Limb (tissue), 2 donors: ENCODE results near the gene ADAM15.
A peak's percentile ranks its signal among the peaks of the same experiment; 100 is the strongest.

Experiments
- DNase-seq, 2 donors: peaks; one replicate each; pipeline ENCODE4 v3.0.0-alpha.2; 2016; ENCODE audit errors: extremely low spot score in 2 of 2

Gene ADAM15

DNA sequence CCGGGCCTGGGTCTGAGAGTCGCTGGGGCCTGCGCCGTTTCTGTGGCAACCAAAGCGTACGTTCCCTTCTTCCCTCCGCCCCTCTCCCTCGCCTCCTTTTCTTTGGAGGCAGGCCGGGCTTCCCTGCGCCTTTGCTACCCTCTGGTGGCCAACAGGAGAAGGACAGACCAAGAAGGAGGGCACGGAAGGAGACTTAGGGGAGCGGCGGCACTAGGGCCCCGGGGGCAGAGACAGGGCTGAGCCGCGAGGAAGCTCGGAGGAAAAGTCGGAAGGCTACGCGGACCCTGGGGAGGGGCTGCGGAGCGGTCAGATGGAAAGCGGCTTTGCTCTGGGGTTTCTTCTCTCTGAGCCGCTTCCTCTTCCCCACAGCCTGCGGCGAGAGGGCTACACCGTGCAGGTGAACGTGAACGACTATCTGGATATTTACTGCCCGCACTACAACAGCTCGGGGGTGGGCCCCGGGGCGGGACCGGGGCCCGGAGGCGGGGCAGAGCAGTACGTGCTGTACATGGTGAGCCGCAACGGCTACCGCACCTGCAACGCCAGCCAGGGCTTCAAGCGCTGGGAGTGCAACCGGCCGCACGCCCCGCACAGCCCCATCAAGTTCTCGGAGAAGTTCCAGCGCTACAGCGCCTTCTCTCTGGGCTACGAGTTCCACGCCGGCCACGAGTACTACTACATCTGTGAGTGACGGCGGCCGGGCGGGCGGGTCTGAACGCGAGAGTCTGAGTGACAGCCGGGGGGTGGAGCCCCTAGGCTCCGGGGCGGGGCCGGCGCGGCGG, 33.8 kb downstream of the ADAM15 start:
- peak; percentile 95 to 97 for DNase-seq

GRCh38 chr1:155085504-155086127, 34.5 kb downstream of the ADAM15 start:
- peak in 1 of 2 donors; percentile 65 for DNase-seq

DNA sequence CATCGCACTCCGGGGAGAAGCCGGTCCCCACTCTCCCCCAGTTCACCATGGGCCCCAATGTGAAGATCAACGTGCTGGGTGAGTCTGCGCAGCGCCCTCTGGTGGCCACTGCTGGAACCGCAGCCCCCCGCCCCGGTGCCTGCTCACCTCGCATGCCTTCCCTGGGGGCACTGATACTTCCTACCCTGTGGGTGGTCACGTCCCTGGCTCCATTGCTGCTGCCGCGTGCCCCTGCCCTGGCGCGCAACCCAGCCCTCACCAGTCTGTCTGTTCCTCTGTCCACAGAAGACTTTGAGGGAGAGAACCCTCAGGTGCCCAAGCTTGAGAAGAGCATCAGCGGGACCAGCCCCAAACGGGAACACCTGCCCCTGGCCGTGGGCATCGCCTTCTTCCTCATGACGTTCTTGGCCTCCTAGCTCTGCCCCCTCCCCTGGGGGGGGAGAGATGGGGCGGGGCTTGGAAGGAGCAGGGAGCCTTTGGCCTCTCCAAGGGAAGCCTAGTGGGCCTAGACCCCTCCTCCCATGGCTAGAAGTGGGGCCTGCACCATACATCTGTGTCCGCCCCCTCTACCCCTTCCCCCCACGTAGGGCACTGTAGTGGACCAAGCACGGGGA, 35.1 kb downstream of the ADAM15 start:
- peak in 1 of 2 donors; percentile 89 for DNase-seq

DNA sequence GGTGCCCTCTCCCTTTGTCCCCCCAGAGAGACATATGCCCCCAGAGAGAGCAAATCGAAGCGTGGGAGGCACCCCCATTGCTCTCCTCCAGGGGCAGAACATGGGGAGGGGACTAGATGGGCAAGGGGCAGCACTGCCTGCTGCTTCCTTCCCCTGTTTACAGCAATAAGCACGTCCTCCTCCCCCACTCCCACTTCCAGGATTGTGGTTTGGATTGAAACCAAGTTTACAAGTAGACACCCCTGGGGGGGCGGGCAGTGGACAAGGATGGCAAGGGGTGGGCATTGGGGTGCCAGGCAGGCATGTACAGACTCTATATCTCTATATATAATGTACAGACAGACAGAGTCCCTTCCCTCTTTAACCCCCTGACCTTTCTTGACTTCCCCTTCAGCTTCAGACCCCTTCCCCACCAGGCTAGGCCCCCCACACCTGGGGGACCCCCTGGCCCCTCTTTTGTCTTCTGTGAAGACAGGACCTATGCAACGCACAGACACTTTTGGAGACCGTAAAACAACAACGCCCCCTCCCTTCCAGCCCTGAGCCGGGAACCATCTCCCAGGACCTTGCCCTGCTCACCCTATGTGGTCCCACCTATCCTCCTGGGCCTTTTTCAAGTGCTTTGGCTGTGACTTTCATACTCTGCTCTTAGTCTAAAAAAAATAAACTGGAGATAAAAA, 35.9 kb downstream of the ADAM15 start:
- no peak for DNase-seq

DNA sequence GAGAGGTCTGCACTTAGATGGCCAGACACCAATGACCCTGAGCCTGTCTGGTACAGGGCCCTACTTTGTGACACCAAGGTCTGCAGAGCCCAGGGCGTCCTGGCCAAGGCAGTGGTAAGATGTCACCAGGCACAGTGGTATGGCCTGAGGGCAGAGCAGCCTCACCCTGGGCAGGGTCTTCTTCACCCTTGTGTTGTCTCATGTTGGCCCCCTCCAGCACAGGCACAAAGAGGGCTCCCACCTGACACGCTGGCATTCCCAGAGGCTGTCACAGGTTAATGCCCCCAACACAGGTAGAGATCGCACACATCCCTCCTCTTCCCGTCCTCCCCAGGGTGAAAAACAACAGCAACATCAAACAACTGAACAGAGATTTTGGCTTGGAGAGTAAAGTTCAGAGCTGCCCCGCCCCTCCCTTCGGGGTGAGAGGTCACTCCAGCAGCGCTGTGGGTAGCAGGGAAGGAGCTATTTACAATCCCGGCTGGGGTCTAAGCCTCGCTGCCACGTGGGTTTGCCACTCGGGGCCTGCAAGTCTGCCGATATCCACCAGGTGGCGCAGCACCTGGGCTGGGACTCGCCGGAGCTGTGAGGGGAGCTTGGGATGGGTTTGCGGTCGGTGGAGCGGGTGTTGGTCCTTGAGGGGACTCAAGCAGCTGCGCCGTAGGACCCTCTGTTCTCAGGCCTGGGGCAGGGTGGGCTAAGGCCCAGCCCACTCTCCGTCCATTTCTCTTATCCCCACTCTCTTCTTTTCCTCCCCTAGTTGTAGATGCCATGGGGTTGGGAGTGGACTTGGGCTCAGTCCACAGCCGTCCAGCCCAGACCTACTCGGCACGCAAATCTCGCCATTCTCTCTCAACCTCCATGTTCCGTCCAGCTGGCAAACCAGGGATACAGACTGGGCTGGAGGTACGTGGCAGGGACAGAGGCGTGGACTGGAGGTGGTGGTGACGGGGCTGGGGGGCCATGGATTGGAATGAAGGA, 40.2 kb downstream of the ADAM15 start:
- peak; percentile 66 to 91 for DNase-seq

DNA sequence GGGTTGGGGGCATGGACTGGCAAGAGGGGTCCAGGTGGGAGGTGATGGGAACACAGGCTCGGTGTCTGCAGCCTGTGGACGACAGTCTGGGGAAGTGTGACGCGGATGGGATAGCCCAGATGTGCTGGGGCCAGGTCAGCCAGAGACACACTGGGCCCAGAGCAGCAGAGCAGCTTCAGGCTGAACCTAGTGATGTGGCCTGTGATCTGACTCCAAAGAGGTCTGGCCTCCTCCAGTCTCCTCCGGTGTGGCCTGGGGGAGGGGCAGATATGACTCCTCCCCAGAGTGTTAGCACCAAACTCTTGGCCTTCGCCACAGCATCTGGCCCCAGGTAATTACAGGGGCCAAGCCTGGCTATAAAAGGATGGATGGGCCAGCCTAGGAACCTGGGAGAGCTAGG, 41.0 kb downstream of the ADAM15 start:
- no peak for DNase-seq

DNA sequence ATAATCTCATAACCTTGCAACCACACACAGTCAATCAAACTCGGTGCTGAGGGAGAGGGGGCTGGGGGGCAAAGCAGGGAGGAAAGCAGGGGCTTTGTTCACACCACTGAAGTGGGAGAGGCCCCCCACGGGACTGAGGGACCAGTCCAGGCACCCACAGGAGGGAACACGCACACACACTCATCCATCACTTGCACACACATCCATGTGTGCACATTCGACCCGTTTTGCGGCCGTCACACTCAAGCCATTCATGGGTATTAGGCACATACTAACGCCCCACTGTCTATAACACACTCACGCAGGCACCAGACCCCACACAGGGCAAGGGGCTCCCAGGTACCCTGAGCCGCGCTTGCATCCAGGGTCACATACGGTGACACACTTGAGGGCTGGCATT, 41.5 kb downstream of the ADAM15 start:
- DNase-seq, result no peak

DNA sequence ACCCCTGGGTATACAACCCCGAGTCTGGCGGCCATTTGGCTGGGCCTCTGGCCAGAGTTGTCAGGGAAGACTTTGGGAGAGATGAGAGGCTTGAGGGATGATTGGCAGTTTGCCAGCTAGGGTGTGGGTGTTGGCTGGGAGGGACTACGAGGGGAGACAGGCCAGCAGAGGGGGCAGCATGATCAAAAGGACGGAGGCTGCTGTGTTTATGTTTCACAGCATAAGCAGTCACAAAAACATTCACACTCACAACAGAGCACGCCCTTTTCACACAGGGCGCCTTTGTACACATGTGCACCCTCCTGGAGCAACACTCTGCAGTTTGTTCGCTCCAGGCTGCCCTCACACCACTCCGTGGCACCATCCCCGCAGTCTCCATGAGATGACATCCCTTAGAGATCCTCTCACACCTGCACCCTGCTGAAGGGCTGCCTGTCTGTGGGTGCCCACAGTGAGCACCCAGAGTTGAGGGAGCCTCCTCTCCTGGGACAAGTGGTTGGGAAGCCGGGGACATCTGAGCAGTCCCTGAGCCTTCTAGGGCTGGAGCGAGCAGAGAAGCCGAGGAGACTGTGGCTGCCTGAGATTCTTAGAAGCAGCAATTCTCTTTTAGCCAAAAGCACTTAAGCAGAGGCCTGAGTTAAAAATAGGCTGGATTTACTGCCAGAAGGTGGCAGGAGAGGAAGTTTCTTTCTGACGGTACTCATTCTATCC, 43.0 kb downstream of the ADAM15 start:
- peak; percentile 66 to 81 for DNase-seq

GRCh38 chr1:155094622-155094948, 43.5 kb downstream of the ADAM15 start:
- DNase-seq, result no peak

- no peak for DNase-seq
These were observed 48.2 kb downstream of the ADAM15 start for GRCh38 chr1:155099331-155099730.

DNA sequence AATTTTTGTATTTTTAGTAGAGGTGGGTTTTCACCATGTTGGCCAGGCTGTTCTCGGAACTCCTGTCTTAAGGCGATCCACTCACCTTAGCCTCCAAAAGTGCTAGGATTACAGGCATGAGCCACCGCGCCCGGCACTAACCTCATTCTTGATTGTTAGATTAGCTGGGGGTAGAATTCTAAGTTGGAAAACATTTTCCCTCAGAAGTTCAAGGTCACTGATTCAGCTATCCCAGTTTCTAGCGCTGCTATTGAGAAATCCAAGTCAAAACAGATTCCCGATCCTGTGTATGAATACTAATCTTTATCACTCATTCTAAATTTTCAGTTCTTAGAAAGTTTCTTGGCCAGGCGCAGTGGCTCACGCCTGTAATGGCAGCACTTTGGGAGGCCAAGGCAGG, 52.2 kb downstream of the ADAM15 start:
- no peak for DNase-seq

DNA sequence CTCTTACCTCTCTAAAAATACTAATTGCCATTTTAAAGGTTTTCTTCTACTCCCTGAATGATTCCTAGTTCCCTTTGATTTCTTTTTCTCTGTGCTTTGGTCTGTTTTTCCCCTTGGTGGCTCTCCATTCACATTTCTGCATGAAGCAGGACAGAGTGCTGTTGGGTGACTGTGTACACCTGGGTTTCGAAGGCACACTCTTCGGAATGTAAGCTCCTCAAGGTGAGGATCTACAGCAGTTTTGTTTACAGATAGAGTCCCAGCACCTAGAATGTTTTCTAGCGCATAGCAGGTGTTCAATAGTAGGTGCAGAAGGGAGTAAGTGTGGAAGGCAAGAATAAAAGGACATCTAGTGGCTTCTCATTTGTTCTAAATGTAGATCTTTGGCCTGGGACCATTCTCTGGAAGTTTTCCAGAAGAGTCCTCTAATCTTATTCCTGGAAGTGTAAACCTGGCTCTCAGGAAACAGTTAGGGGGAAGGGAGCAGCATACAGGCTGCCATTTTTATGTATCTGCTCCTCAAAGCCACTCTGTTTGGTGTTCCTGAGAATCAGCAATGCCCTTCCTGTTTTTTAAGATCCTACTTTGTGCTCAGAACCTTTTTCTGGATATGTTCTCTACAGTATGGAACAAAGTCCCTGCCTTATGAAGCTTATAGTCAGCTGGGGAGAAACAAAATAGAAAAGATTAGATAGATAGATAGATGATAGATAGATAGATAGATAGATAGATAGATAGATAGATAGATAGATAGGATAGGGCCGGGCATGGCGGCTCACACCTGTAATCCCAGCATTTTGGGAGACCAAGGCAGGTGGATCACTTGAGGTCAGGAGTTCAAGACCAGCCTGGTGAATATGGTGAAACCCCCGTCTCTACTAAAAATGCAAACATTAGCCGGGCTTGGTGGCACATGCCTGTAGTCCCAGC, 53.8 kb downstream of the ADAM15 start:
- DNase-seq, result no peak

DNA sequence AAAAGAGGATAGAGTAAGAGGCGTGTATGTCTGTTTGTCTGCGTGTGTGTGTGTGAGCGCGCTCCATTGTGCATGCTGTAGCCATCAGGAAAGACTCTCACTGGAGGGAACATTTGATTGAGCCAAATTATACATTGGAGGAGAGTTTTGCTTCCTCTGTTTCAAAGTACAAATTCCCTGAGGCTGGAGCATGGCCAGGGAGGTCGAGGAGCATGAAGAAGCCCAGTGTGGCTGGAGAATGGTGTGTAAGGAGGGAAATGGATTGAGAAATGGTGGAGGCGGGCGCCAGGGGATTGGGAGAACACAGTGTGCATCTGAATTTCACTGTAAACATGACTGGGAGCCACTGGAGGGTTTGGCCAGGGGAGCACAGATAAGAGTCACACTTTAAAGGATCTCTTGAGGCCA, 54.5 kb downstream of the ADAM15 start:
- DNase-seq, result no peak

DNA sequence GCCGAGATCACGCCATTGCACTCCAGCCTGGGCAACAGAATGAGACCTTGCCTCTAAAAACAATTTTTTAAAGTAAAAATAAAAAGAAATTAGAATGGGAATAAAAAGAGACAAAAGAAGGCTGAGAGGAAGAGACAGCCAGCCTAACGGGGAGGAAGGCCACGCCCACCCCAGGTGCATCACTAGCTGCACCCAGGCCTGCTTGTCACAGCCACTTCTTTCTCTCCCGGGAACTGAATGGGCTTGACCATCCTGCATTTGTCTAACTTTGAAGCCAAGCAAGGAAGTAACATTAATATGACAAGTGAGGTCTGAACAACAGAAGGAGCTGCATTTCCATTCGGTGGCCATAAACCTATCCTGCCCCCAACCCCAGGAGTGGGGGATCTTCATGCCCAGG, 55.7 kb downstream of the ADAM15 start:
- no peak for DNase-seq

DNA sequence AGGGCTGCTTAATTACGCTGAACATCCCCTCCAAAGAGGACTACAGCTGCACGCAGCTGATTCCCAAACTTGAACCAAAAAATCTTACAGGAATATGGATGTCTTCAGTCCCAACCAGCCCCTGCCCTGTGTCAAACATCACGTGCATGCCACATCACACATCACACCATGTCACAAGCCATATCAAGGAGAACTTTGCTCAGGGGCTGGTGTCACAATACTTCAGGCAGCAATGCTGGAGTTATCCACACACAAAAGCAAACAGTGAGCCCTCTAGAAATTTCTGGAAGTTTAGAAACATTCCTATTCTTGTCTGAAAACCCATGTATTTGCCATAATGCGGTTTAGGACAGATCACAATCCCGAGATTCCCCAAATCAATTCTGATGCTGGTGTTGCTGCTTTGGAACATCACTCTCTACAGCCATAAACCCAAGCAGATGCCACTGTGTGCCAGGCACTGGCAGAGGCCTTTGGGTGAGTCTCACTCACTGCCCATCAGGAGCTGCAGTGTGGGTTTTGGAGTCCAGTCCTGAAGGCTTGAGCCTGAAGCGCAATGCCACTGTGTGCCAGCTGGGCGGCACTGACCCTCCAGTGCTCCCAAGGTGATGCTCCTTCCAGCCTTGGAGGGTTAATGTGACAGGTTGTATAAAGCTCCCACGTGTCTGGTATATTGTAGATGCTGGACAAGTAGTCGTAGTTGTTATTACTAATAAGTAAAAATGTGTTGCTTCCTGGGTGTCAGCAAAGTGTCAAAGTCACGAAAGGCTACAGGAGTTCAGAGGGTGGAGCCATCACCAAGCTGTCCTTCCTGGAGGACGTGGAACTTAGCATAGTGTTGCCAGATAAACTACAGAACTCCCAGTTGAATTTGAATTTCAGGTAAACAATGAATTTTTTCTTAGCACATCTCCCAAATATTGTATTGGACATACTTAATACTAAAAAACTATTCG, 56.5 kb downstream of the ADAM15 start:
- no peak for DNase-seq

DNA sequence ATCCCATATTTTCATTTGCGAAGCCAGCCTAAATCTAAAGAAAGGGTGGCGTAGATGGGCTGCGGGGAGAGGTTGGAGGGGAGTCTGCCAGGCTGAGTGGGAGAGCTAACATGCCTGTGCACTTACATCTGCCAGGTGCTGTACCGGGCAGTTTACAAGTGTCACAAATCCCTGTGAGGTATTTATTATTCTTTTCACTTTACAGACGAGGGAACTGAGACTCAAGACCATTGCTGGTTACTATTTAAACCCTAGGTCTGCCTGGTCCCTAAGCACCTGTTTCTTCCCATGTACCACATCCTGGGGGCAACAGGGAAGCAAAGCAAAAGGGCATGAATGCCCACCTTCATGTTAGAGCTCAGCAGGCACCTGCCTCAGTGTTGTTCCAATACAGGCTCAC, 57.2 kb downstream of the ADAM15 start:
- no peak for DNase-seq

DNA sequence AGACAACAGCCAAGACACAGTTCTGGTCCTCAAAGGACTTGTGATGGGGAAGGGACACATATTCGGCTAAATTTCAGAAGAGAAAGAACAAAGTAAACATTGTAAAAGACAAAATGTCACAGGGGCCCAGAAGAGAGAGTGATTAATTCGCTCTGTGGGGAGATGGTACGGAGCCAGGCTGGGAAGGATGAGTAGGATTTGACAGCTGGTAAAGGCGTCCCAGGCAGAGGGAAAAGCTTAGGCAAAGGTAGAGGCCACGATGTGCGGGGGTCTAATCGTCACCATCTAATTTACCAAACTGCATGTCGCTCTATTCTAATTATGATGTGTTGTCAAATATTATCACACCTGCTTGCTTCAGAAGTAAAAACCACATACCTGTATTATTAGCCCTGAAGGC, 59.3 kb downstream of the ADAM15 start:
- DNase-seq, result no peak

GRCh38 chr1:155110826-155111225, 59.7 kb downstream of the ADAM15 start:
- no peak for DNase-seq
